ENCODE results near the gene STYXL2. TPM values are rescaled to one million over a fixed set of nuclear protein-coding genes. Genes with fewer than 3 reads are reported as not detected.

The STYXL2 gene
- total and polyA plus RNA-seq, 2 experiments from 2014 or later = 0.17 to 0.40 TPM

DNA sequence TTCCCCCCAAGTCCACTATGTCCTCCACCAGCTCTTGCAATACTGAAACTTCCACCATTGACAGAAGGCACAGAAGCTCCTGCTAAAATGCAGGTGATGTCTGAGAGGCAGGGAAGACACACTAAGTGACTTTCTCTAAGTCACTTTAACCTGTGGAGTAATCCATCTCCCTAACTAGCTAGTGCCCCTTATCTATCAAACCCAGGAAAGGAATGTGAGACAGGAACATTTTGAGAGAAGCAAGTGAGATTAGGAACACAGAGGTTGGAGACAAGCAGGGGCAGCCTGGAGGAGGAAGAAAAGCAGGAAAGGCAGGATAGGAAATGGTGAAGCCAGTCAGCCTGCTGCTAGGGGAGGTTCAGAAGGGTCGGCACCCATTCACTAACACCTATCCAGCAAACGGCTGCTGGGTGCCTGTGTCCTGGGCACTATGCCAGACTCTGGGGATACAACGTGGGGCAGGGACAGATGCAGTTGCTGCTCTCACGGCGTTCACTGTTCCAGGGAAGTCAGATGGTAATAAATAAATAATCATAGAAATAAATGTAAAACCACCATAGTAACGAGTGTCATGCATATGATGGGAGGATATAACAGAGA, 10.7 kb upstream of the STYXL2 start (continued):
- TF ChIP-seq, protein P1, sequence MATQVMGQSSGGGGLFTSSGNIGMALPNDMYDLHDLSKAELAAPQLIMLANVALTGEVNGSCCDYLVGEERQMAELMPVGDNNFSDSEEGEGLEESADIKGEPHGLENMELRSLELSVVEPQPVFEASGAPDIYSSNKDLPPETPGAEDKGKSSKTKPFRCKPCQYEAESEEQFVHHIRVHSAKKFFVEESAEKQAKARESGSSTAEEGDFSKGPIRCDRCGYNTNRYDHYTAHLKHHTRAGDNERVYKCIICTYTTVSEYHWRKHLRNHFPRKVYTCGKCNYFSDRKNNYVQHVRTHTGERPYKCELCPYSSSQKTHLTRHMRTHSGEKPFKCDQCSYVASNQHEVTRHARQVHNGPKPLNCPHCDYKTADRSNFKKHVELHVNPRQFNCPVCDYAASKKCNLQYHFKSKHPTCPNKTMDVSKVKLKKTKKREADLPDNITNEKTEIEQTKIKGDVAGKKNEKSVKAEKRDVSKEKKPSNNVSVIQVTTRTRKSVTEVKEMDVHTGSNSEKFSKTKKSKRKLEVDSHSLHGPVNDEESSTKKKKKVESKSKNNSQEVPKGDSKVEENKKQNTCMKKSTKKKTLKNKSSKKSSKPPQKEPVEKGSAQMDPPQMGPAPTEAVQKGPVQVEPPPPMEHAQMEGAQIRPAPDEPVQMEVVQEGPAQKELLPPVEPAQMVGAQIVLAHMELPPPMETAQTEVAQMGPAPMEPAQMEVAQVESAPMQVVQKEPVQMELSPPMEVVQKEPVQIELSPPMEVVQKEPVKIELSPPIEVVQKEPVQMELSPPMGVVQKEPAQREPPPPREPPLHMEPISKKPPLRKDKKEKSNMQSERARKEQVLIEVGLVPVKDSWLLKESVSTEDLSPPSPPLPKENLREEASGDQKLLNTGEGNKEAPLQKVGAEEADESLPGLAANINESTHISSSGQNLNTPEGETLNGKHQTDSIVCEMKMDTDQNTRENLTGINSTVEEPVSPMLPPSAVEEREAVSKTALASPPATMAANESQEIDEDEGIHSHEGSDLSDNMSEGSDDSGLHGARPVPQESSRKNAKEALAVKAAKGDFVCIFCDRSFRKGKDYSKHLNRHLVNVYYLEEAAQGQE (IDR thresholded peaks at IDR 0.05; ENCODE audit: unreplicated experiment) = no peak
- TF ChIP-seq NANOG (IDR thresholded peaks at IDR 0.05; ENCODE audit: borderline replicate concordance) (no peak), ZNF114 (CRISPR knock-in tag; IDR thresholded peaks at IDR 0.05) (no peak), CREB1 (CRISPR knock-in tag; IDR thresholded peaks at IDR 0.05; ENCODE audit: low read depth) (no peak), ZNF331 (CRISPR knock-in tag; IDR thresholded peaks at IDR 0.05; ENCODE audit: low read depth) (no peak), POLR2AphosphoS5 (IDR thresholded peaks at IDR 0.05; ENCODE audit: low read depth) (no peak)
- TF ChIP-seq, protein P2, sequence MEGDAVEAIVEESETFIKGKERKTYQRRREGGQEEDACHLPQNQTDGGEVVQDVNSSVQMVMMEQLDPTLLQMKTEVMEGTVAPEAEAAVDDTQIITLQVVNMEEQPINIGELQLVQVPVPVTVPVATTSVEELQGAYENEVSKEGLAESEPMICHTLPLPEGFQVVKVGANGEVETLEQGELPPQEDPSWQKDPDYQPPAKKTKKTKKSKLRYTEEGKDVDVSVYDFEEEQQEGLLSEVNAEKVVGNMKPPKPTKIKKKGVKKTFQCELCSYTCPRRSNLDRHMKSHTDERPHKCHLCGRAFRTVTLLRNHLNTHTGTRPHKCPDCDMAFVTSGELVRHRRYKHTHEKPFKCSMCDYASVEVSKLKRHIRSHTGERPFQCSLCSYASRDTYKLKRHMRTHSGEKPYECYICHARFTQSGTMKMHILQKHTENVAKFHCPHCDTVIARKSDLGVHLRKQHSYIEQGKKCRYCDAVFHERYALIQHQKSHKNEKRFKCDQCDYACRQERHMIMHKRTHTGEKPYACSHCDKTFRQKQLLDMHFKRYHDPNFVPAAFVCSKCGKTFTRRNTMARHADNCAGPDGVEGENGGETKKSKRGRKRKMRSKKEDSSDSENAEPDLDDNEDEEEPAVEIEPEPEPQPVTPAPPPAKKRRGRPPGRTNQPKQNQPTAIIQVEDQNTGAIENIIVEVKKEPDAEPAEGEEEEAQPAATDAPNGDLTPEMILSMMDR (conservative IDR thresholded peaks at IDR 0.05; ENCODE audit: low read depth in 2 of 2) = no peak

DNA sequence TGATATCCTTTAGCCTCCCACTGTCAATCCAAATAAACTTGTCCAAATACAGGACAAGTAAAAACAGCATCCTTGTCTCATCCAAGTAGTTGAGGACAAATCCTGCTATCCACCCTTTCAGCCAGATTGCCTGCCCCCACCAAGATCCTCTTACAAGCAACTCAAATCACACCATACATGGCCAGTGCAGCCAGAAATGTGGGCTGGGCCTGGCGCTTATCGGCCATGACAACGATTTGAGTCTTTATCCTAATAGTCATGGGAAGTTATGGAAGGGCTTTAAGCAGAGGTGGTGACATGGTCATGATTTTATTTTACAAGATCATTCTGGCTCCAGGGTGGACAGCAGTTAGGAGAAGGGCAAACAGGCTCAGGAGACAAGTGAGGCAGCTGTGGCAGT, 10.0 kb upstream of the STYXL2 start:
- no peaks in the 10 kb centered on the region for H3K9me2 ChIP-seq (ENCODE audit: insufficient read depth)
- H3K27ac Mint-ChIP-seq = no peak overlapping the region

More for the DNA sequence above, 10.0 kb upstream of the STYXL2 start:
- Histone ChIP-seq H3F3A (replicated peaks; ENCODE audit: low read depth) (no peaks in the 10 kb centered on the region), H3K36me3 (ENCODE audit: insufficient read depth) (no peaks in the 10 kb centered on the region), H3K27me3 (ENCODE audit: insufficient read depth) (no peaks in the 10 kb centered on the region), H2AFZ (no peak overlapping the region), H3K4me2 (no peak overlapping the region), H3K4me3 (no peak overlapping the region), H4K20me1 (replicated peaks; ENCODE audit: insufficient read depth) (no peaks in the 10 kb centered on the region), H3K27ac (ENCODE audit: low read depth) (no peak overlapping the region), H3K4me1 (ENCODE audit: insufficient read depth) (no peaks in the 10 kb centered on the region), H3K79me2 (replicated peaks; ENCODE audit: insufficient read depth) (no peaks in the 10 kb centered on the region)
- TF ChIP-seq, protein P2 (conservative IDR thresholded peaks at IDR 0.05; ENCODE audit: low read depth in 2 of 2) = no peak
- no peak for TF ChIP-seq EZH2phosphoT487 (IDR thresholded peaks at IDR 0.05; ENCODE audit: unreplicated experiment)
- no peak overlapping the region for H3K4me3 Mint-ChIP-seq
- H3K36me3 Mint-ChIP-seq (ENCODE audit: low read depth) = no peaks in the 10 kb centered on the region
- H3K27me3 Mint-ChIP-seq (ENCODE audit: insufficient read depth, low read depth, poor library complexity) = no peaks in the 10 kb centered on the region
- H3K4me1 Mint-ChIP-seq = peaks cover 2% of the 10 kb centered on the region; the same call in 1 of the 3 replicates
- ATAC-seq (no peak), DNase-seq (ENCODE audit: low spot score) (no peak)
- no peaks in the 10 kb centered on the region for H3K9me3 Mint-ChIP-seq
